Mesenchymal stem cell (in vitro differentiated cells and primary cell): Measurements from ENCODE around the gene ZNF329.

Experiments used
- DNase-seq: peaks from one replicate; pipeline ENCODE4 v3.0.0-alpha.2; 2013
- H2AFZ ChIP-seq: one replicate; pipeline ENCODE4 v1.6.1; 2013; ENCODE audit warnings: low read depth, mild to moderate bottlenecking, control low read depth, inconsistent platforms, low read length, moderate library complexity
- H2AK5ac ChIP-seq: 2 replicates; pipeline ENCODE4 v1.6.1; 2013; ENCODE audit warnings: low read length, moderate library complexity, mild to moderate bottlenecking, inconsistent platforms; ENCODE audit not compliant: severe bottlenecking
- H2BK120ac ChIP-seq: one replicate; pipeline ENCODE4 v1.6.1; 2013; ENCODE audit warnings: low read depth, mild to moderate bottlenecking, inconsistent platforms, low read length, moderate library complexity
- H2BK12ac ChIP-seq, 2 experiments: one replicate each; pipeline ENCODE4 v1.6.1; 2013; ENCODE audit warnings: inconsistent platforms in 2 of 2, low read length in 2 of 2, mild to moderate bottlenecking in 2 of 2, moderate library complexity in 2 of 2, control low read depth in 1 of 2
- H2BK15ac ChIP-seq: one replicate; pipeline ENCODE4 v1.6.1; 2013; ENCODE audit warnings: mild to moderate bottlenecking, low read depth, inconsistent platforms; ENCODE audit not compliant: poor library complexity, severe bottlenecking
- H2BK5ac ChIP-seq: 2 replicates; pipeline ENCODE4 v1.6.1; 2013; ENCODE audit warnings: low read depth, mild to moderate bottlenecking, low read length, control low read depth, inconsistent platforms; ENCODE audit not compliant: poor library complexity, severe bottlenecking
- H3K14ac ChIP-seq, 2 experiments: one replicate each; pipeline ENCODE4 v1.6.1; 2013; ENCODE audit warnings: inconsistent platforms in 2 of 2, low read length in 2 of 2, control low read depth in 1 of 2, mild to moderate bottlenecking in 1 of 2, moderate library complexity in 1 of 2
- H3K18ac ChIP-seq, 2 experiments: one replicate each; pipeline ENCODE4 v1.6.1; 2013; ENCODE audit warnings: inconsistent platforms in 2 of 2, low read length in 2 of 2, control low read depth in 1 of 2, low read depth in 1 of 2, mild to moderate bottlenecking in 1 of 2
- H3K23ac ChIP-seq, 2 experiments: one replicate each; pipeline ENCODE4 v1.6.1; 2013; ENCODE audit warnings: inconsistent platforms in 2 of 2, low read length in 2 of 2, mild to moderate bottlenecking in 2 of 2, moderate library complexity in 2 of 2, control low read depth in 1 of 2
- H3K27ac ChIP-seq: 2 replicates; pipeline ENCODE4 v1.5.1; 2013; ENCODE audit warnings: mild to moderate bottlenecking, moderate library complexity, low read length, control low read depth, inconsistent platforms; ENCODE audit not compliant: poor library complexity, severe bottlenecking
- H3K27me3 ChIP-seq, 2 experiments: 2 replicates each; pipeline versions ENCODE4 v1.6.1 to v1.7.0; 2013; ENCODE audit warnings: low read length in 2 of 2, mild to moderate bottlenecking in 2 of 2, moderate library complexity in 2 of 2, control low read depth in 1 of 2, inconsistent platforms in 1 of 2; ENCODE audit not compliant: control insufficient read depth in 1 of 2, insufficient read depth in 1 of 2
- H3K36me3 ChIP-seq, 2 experiments: 2 replicates each; pipeline versions ENCODE4 v1.6.1 to v1.7.0; 2013; ENCODE audit warnings: low read length in 2 of 2, control low read depth in 1 of 2, inconsistent platforms in 1 of 2, low read depth in 1 of 2, mild to moderate bottlenecking in 1 of 2; ENCODE audit not compliant: insufficient read depth in 2 of 2, control insufficient read depth in 1 of 2
- H3K4ac ChIP-seq, 2 experiments: one replicate each; pipeline ENCODE4 v1.6.1; 2013; ENCODE audit warnings: inconsistent platforms in 2 of 2, low read length in 2 of 2, mild to moderate bottlenecking in 2 of 2, moderate library complexity in 2 of 2, control low read depth in 1 of 2, low read depth in 1 of 2
- H3K4me1 ChIP-seq: 2 replicates; pipeline ENCODE4 v1.6.1; 2013; ENCODE audit warnings: low read depth, low read length, control low read depth; ENCODE audit not compliant: control insufficient read depth, insufficient read depth
- H3K4me2 ChIP-seq: 2 replicates; pipeline ENCODE4 v1.6.1; 2013; ENCODE audit warnings: low read length, mild to moderate bottlenecking, inconsistent platforms; ENCODE audit not compliant: poor library complexity, severe bottlenecking
- H3K4me3 ChIP-seq, 2 experiments: 2 replicates each; pipeline versions ENCODE4 v1.5.1 to v1.7.0; 2013; ENCODE audit warnings: low read length in 2 of 2, mild to moderate bottlenecking in 2 of 2, control low read depth in 1 of 2, low read depth in 1 of 2; ENCODE audit not compliant: insufficient read depth in 1 of 2
- H3K79me1 ChIP-seq: replicated peaks from 2 replicates; pipeline ENCODE4 v1.6.1; 2013; ENCODE audit warnings: mild to moderate bottlenecking, control low read depth, low read length, inconsistent platforms; ENCODE audit not compliant: poor library complexity, severe bottlenecking
- H3K9ac ChIP-seq: 2 replicates; pipeline ENCODE4 v1.7.0; 2013; ENCODE audit warnings: mild to moderate bottlenecking, low read length, moderate library complexity
- H3K9me3 ChIP-seq: 2 replicates; pipeline ENCODE4 v1.7.0; 2013; ENCODE audit warnings: mild to moderate bottlenecking, low read length; ENCODE audit not compliant: control insufficient read depth
- H4K8ac ChIP-seq: one replicate; pipeline ENCODE4 v1.6.1; 2013; ENCODE audit warnings: inconsistent platforms, mild to moderate bottlenecking, low read length, moderate library complexity
- H4K91ac ChIP-seq: one replicate; pipeline ENCODE4 v1.6.1; 2013; ENCODE audit warnings: mild to moderate bottlenecking, low read length, inconsistent platforms
- WGBS: methylation state at CpG from one replicate; pipeline ENCODE4 v1.1.7; 2013; ENCODE audit warnings: mixed read lengths; 5-methylcytosine and 5-hydroxymethylcytosine counted together

The ZNF329 gene

DNA sequence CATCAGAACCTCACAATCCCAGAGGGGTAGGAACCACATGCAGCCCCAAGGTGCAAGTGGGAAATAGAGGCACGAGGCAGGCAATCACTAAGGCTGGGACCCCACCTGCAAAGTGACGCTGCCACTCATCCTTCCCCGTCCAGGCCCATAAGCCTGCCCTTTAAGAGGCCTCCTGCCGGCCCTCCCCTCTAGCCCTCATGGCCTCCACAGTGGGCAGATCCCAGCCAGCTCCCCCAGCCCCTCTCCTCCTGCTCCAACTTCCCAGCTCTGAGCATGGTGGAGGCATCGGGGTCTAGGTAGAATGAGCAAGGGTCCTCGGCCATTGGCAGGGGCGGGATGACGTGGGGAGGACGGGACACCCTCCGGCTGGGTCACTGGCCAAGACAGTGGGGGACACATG is 55.3 kb downstream of the ZNF329 start:
- no peak overlapping the region for H2AFZ ChIP-seq
- peaks cover 62% of the 10 kb centered on the region for H3K9me3 ChIP-seq
- H3K36me3 ChIP-seq: peaks cover 4 to 41% of the 10 kb centered on the region in 2 experiments
- no peak overlapping the region for H3K4me2 ChIP-seq
- H4K91ac ChIP-seq: no peak overlapping the region
- H4K8ac ChIP-seq: no peak overlapping the region
- no peak overlapping the region for H3K9ac ChIP-seq
- WGBS: 97% methylated on average over 10 of the region's 10 CpGs
- DNase-seq: no peak
- no peak overlapping the region for H2BK15ac ChIP-seq
- H3K18ac ChIP-seq: no peak overlapping the region
- H3K27ac ChIP-seq: no peak overlapping the region
- H2BK5ac ChIP-seq: no peak overlapping the region
- H2BK12ac ChIP-seq: no peak overlapping the region
- H2AK5ac ChIP-seq: no peak overlapping the region
- peaks cover 5% of the 10 kb centered on the region for H3K4me1 ChIP-seq
- H3K27me3 ChIP-seq: no peaks in the 10 kb centered on the region
- H3K14ac ChIP-seq: no peak overlapping the region
- no peak overlapping the region for H2BK120ac ChIP-seq
- no peak overlapping the region for H3K4ac ChIP-seq
- H3K4me3 ChIP-seq: no peak overlapping the region
- H3K23ac ChIP-seq: no peak overlapping the region
- H3K79me1 ChIP-seq: peaks cover 35% of the 10 kb centered on the region

DNA sequence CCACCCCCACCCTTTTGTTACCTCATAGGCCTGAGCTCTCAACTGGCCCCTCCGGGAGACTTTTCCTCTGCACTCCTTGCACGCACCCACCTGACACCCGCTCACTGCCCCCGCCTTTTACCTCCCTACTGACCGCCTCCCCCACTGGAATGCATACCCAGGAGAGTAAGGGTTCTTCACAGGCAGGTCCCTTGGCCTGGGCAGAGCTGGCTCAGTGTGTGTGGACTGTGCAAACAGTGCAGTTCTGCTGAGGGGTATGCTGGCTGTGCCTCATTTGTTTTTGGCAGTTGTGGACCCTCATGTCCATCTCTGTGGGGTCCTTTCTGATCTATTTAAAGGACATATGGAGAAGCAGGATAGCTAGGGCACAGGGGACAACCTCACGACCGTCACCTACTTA is 57.5 kb downstream of the ZNF329 start:
- WGBS: 96% methylated on average over 5 of the region's 7 CpGs
- H2BK120ac ChIP-seq: no peak overlapping the region
- no peak overlapping the region for H3K18ac ChIP-seq
- no peak for DNase-seq
- H3K27ac ChIP-seq: no peak overlapping the region
- H3K9me3 ChIP-seq: peaks cover 57% of the 10 kb centered on the region
- H3K36me3 ChIP-seq: peaks cover 12 to 56% of the 10 kb centered on the region in 2 experiments
- H3K23ac ChIP-seq: no peak overlapping the region
- no peak overlapping the region for H4K8ac ChIP-seq
- no peak overlapping the region for H3K14ac ChIP-seq
- no peak overlapping the region for H4K91ac ChIP-seq
- no peak overlapping the region for H2AK5ac ChIP-seq
- no peak overlapping the region for H3K4me2 ChIP-seq
- H3K4me1 ChIP-seq: peaks cover 5% of the 10 kb centered on the region
- H3K27me3 ChIP-seq: no peaks in the 10 kb centered on the region
- H2BK15ac ChIP-seq: no peak overlapping the region
- H2BK12ac ChIP-seq: no peak overlapping the region
- H3K79me1 ChIP-seq: peaks cover 35% of the 10 kb centered on the region
- no peak overlapping the region for H3K9ac ChIP-seq
- H3K4ac ChIP-seq: no peak overlapping the region
- no peak overlapping the region for H2BK5ac ChIP-seq
- H3K4me3 ChIP-seq: no peak overlapping the region
- H2AFZ ChIP-seq: no peak overlapping the region

- Histone ChIP-seq H3K4me3 (no peak overlapping the region), H2AFZ (no peak overlapping the region), H3K4ac (no peak overlapping the region), H3K27me3 (no peaks in the 10 kb centered on the region), H3K23ac (no peak overlapping the region), H2AK5ac (no peak overlapping the region), H3K4me2 (no peak overlapping the region), H2BK15ac (no peak overlapping the region), H3K79me1 (peaks cover 21% of the 10 kb centered on the region), H3K27ac (no peak overlapping the region), H2BK5ac (no peak overlapping the region), H3K4me1 (peaks cover 1% of the 10 kb centered on the region), H3K9ac (no peak overlapping the region), H3K9me3 (peaks cover 54% of the 10 kb centered on the region), H3K18ac (no peak overlapping the region), H3K36me3 (peaks cover 16 to 66% of the 10 kb centered on the region in 2 experiments), H2BK12ac (no peak overlapping the region), H4K8ac (no peak overlapping the region), H4K91ac (no peak overlapping the region), H2BK120ac (no peak overlapping the region), H3K14ac (no peak overlapping the region)
- 86% methylated on average over 11 of the region's 11 CpGs for WGBS
- no peak for DNase-seq
Observed at GRCh38 chr19:58091251-58091995, 59.2 kb downstream of the ZNF329 start.

- Histone ChIP-seq H3K9ac (no peak overlapping the region), H3K23ac (no peak overlapping the region), H2BK5ac (no peak overlapping the region), H3K4ac (no peak overlapping the region), H3K14ac (no peak overlapping the region), H3K18ac (no peak overlapping the region), H2BK15ac (no peak overlapping the region), H3K4me1 (peaks cover 1% of the 10 kb centered on the region), H3K27ac (no peak overlapping the region), H3K4me2 (no peak overlapping the region), H3K36me3 (peaks cover 23 to 66% of the 10 kb centered on the region in 2 experiments), H2AK5ac (no peak overlapping the region), H2BK12ac (no peak overlapping the region), H3K79me1 (peaks cover 7% of the 10 kb centered on the region), H3K4me3 (no peak overlapping the region), H4K91ac (no peak overlapping the region), H3K9me3 (peaks cover 44% of the 10 kb centered on the region), H2BK120ac (no peak overlapping the region), H2AFZ (no peak overlapping the region), H3K27me3 (no peaks in the 10 kb centered on the region), H4K8ac (no peak overlapping the region)
- WGBS: 91% methylated on average over 16 of the region's 16 CpGs
- no peak for DNase-seq
Observed at GRCh38 chr19:58089846-58090245, 60.7 kb downstream of the ZNF329 start.
